Gastrocnemius medialis (tissue), 4 donors: ENCODE data around the gene VAC14.

Source experiments
- CTCF ChIP-seq, 5 experiments: fragments of 450-650 bp in 3 of 5; fragments of 200-600 bp in 2 of 5; sonication (generic) in 2 of 5; IDR thresholded peaks in 4 of 5; conservative IDR thresholded peaks in 1 of 5; 1 replicate in 4 of 5; 2 replicates in 1 of 5; pipeline ENCODE4 v1.5.1; 2016 to 2019; ENCODE audit warnings: antibody characterized with exemption in 5 of 5, mild to moderate bottlenecking in 3 of 5, moderate library complexity in 3 of 5
- POLR2A ChIP-seq, 2 donors: fragments of 450-650 bp; IDR thresholded peaks; one replicate each; pipeline ENCODE4 v1.6.1; 2017; ENCODE audit warnings: antibody characterized with exemption in 2 of 2, mild to moderate bottlenecking in 2 of 2, moderate library complexity in 2 of 2

GRCh38 chr16:70661918-70662641, 138.9 kb downstream of the VAC14 start:
- no peak for TF ChIP-seq CTCF (IDR thresholded peaks at IDR 0.05 in 4 of 5, conservative IDR thresholded peaks at IDR 0.05 in 1 of 5)
- TF ChIP-seq POLR2A (IDR thresholded peaks at IDR 0.05), result no peak
